Measurements from ENCODE around the gene OVCA2. TPM values are rescaled to one million over a fixed set of nuclear protein-coding genes. Genes with fewer than 3 reads are reported as not detected.

The OVCA2 gene
- total RNA-seq, 1 experiment from 2014 or later: 24.6 TPM

DNA sequence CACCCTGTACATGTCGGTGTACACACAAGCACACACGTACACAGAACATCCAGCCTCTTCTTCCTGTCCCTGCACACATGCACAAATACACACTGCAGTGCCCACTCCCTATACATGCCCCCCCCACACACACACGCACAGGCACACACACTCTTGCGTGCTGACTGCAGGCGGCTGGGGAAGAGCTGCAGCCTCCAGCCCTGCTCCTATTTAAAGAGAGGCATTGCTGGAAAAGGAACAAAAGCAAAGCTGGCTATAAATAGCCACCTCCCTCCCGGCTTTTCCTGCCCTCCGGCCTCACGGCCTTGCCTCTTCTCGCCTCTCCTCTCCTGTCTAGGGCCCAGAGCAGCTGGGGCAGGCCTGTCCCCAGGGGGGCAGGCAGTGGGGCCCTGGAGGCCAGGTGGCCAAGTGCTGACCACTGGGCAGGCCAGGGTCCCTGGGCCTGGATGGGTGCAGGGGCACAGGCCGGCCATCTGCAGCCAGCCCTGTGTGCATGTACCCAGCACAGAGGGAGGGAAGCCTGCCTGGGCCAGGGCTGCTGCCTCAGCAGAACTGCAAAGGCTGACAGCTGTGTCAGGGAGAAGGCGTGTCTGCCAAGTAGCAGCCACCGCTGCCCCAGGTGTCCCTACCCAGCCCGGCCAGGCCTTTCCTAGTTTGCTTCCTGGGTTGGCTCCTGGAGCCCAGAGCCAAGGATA lies 42.1 kb upstream of the OVCA2 start:
- no peak for TF ChIP-seq CTCF (conservative IDR thresholded peaks at IDR 0.05)
- Histone ChIP-seq H2AFZ (ENCODE audit: low read length) (no peak overlapping the region), H3K27ac (ENCODE audit: insufficient read length, low read depth, low read length) (no peak overlapping the region), H3K23me2 (ENCODE audit: insufficient read length, low read depth, low read length, poor library complexity, severe bottlenecking) (no peaks in the 10 kb centered on the region), H3K9ac (ENCODE audit: extremely low read depth, insufficient read length, low read length) (no peak overlapping the region), H3K9me3 (ENCODE audit: control insufficient read depth, low read depth, low read length) (no peaks in the 10 kb centered on the region), H2BK5ac (ENCODE audit: insufficient read length, low read length) (no peak overlapping the region), H3K27me3 (ENCODE audit: insufficient read depth, low read length) (peaks cover 7% of the 10 kb centered on the region; the same call in 1 of the 2 replicates), H3K4me2 (ENCODE audit: insufficient read depth, insufficient read length, low read length) (no peak overlapping the region), H3K4me1 (ENCODE audit: insufficient read depth, low read length) (no peaks in the 10 kb centered on the region; the same call in 1 of the 2 replicates), H3K4ac (ENCODE audit: low read depth, low read length) (no peak overlapping the region), H3K56ac (ENCODE audit: insufficient read length, low read depth, low read length) (no peak overlapping the region), H2BK12ac (ENCODE audit: insufficient read length, low read depth, low read length) (no peak overlapping the region), H3T11ph (ENCODE audit: low read length) (no peak overlapping the region), H2BK20ac (ENCODE audit: low read depth, low read length, poor library complexity, severe bottlenecking) (no peak overlapping the region), H3K14ac (ENCODE audit: insufficient read depth, low read length) (no peak overlapping the region), H3K23ac (ENCODE audit: insufficient read length, low read depth, low read length) (no peak overlapping the region), H2AK5ac (ENCODE audit: insufficient read length, low read length) (no peak overlapping the region), H4K91ac (ENCODE audit: insufficient read length, low read depth, low read length) (no peak overlapping the region), H2BK120ac (ENCODE audit: low read depth, low read length, poor library complexity, severe bottlenecking) (no peak overlapping the region), H2BK15ac (ENCODE audit: low read depth, low read length) (no peak overlapping the region), H4K20me1 (ENCODE audit: control insufficient read depth, insufficient read depth, insufficient read length) (no peaks in the 10 kb centered on the region), H3K79me2 (ENCODE audit: insufficient read depth, low read length) (no peaks in the 10 kb centered on the region), H3K79me1 (ENCODE audit: insufficient read depth, low read depth, low read length, poor library complexity, severe bottlenecking) (no peaks in the 10 kb centered on the region), H4K8ac (replicated peaks; ENCODE audit: insufficient read length, low read depth, low read length) (no peak overlapping the region), H3K18ac (ENCODE audit: insufficient read length, low read depth, low read length) (no peak overlapping the region), H4K5ac (ENCODE audit: insufficient read length, low read depth, low read length) (no peak overlapping the region)
- H3K27ac Mint-ChIP-seq: no peak overlapping the region
- no peaks in the 10 kb centered on the region for H3K36me3 Mint-ChIP-seq (ENCODE audit: insufficient read depth in 1 of 3, low read depth in 3 of 3)
- peaks cover 30 to 48% of the 10 kb centered on the region in 2 experiments for H3K4me1 Mint-ChIP-seq
- peak; percentile 72 for DNase-seq
- H3K27me3 Mint-ChIP-seq (ENCODE audit: low read depth): peaks cover 51% of the 10 kb centered on the region
- peak overlapping the region; percentile 34 to 61; a peak in 3 of 5 replicates for H3K4me3 Mint-ChIP-seq
- WGBS (ENCODE audit: extremely low coverage, insufficient read length, low lambda C conversion rate): no CpG with 5 or more reads among the region's 13 CpGs
- no peaks in the 10 kb centered on the region; a peak in 1 of 5 replicates for H3K9me3 Mint-ChIP-seq

Data from H9 (cell line).